ENCODE measurements around the gene GSC2. TPM values are rescaled to one million over a fixed set of nuclear protein-coding genes. Genes with fewer than 3 reads are reported as not detected.

The GSC2 gene
- total and polyA plus RNA-seq, 2 of the 4 experiments (the other 2 are of a cell fraction), result not detected

DNA sequence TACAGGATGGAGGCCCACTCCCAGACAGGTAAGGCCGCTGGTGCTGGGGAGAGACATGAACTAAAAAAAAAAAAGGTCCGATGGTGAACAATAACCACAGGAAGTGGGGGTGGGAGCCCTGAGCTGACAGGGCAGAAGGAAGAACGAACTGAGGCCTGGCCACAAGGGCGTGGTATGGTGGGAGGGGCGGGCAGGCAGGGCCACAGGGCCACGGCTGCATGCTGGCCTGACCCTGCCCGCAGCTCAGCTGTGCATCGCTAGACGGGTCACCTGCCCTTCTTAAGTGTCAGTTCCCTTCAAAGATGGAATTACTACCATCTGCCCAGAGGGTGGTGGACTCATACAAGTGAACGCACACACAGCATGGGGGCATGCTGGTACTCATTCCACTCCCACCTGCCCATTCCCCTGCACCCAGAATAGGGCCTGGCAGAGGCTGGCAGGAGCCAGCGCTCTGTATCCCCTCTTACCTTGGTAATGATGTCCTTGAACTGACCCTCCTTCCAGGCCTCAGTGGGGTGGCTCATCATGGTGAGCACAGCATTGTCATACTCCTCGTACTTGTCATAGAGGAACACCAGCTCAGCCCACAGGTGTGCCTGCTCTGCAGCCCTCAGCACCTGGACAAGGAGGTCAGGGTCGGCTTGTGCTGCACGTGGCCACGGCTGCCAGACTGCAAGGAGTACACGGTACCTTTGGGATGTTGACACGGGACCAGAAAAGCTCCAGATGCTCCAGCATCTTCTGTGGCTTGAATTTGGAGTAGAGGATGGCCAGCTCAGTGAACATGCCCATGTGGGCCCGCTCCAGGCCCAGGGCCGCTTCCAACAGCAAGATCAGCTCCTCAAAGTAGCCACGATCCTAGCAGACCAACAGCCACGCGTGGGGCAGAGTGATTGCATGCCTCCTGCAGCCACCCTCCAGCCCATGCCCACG lies 46.0 kb upstream of the GSC2 start:
- Histone ChIP-seq H3K18ac (ENCODE audit: low read depth, low read length) (no peak overlapping the region), H3K27me3 (ENCODE audit: control insufficient read depth, insufficient read depth, low read length) (no peaks in the 10 kb centered on the region), H4K5ac (ENCODE audit: low read depth, low read length) (no peak overlapping the region), H3K23ac (ENCODE audit: low read depth, low read length) (no peak overlapping the region), H2BK15ac (ENCODE audit: low read depth, low read length) (no peak overlapping the region), H2AK9ac (replicated peaks; ENCODE audit: low read depth, low read length, poor library complexity) (peak overlapping the region; percentile 5), H3K4me1 (ENCODE audit: control insufficient read depth, insufficient read depth, low read length) (no peaks in the 10 kb centered on the region), H2BK5ac (ENCODE audit: low read depth, low read length, poor library complexity, severe bottlenecking) (no peak overlapping the region), H3K4me3 (ENCODE audit: insufficient read depth, low read depth, low read length) (no peak overlapping the region), H3K4ac (ENCODE audit: low read depth, low read length) (no peak overlapping the region), H3K9ac (ENCODE audit: low read depth, low read length) (no peak overlapping the region), H3K79me1 (ENCODE audit: low read depth in 1 of 2, low read length in 2 of 2) (no peaks in the 10 kb centered on the region), H3K27ac (ENCODE audit: insufficient read depth, low read length) (no peak overlapping the region), H3K9me1 (ENCODE audit: insufficient read depth, low read length) (peaks cover 11% of the 10 kb centered on the region), H2BK120ac (ENCODE audit: low read depth, low read length) (no peak overlapping the region), H3K4me2 (ENCODE audit: low read depth, low read length) (no peak overlapping the region), H3K36me3 (ENCODE audit: control insufficient read depth, insufficient read depth, low read length) (peaks cover 12% of the 10 kb centered on the region; the same call in 1 of the 2 replicates), H3K14ac (replicated peaks; ENCODE audit: low read depth, low read length) (no peak overlapping the region), H3K56ac (ENCODE audit: extremely low read depth, insufficient read depth, low read length) (no peak overlapping the region), H4K8ac (ENCODE audit: low read depth in 2 of 2, low read length in 2 of 2) (no peak overlapping the region), H2BK20ac (ENCODE audit: low read depth, low read length) (no peak overlapping the region), H4K91ac (ENCODE audit: insufficient read depth, low read depth, low read length) (no peak overlapping the region), H4K20me1 (ENCODE audit: insufficient read depth, low read length) (no peaks in the 10 kb centered on the region), H2AK5ac (ENCODE audit: low read depth, low read length) (no peak overlapping the region), H2AFZ (replicated peaks; ENCODE audit: low read length, poor library complexity) (no peak overlapping the region), H3K9me3 (ENCODE audit: control insufficient read depth, insufficient read depth, low read length) (no peaks in the 10 kb centered on the region)
- TF ChIP-seq MXI1 (IDR thresholded peaks at IDR 0.05; ENCODE audit: borderline replicate concordance, low read depth, low read length) (no peak), POLR2A (IDR thresholded peaks at IDR 0.05; ENCODE audit: low read depth, low read length) (no peak), RFX5 (IDR thresholded peaks at IDR 0.05; ENCODE audit: low read depth, low read length) (no peak), CHD1 (IDR thresholded peaks at IDR 0.05; ENCODE audit: low read depth, low read length) (no peak), MAZ (IDR thresholded peaks at IDR 0.05; ENCODE audit: borderline replicate concordance, low read depth, low read length) (no peak), RAD21 (IDR thresholded peaks at IDR 0.05; ENCODE audit: low read length) (no peak), RCOR1 (IDR thresholded peaks at IDR 0.05; ENCODE audit: insufficient replicate concordance, low read length) (no peak), MAFK (IDR thresholded peaks at IDR 0.05; ENCODE audit: low read depth, low read length) (no peak), SMC3 (IDR thresholded peaks at IDR 0.05; ENCODE audit: low read depth, low read length) (no peak)
- TF ChIP-seq, protein P1, sequence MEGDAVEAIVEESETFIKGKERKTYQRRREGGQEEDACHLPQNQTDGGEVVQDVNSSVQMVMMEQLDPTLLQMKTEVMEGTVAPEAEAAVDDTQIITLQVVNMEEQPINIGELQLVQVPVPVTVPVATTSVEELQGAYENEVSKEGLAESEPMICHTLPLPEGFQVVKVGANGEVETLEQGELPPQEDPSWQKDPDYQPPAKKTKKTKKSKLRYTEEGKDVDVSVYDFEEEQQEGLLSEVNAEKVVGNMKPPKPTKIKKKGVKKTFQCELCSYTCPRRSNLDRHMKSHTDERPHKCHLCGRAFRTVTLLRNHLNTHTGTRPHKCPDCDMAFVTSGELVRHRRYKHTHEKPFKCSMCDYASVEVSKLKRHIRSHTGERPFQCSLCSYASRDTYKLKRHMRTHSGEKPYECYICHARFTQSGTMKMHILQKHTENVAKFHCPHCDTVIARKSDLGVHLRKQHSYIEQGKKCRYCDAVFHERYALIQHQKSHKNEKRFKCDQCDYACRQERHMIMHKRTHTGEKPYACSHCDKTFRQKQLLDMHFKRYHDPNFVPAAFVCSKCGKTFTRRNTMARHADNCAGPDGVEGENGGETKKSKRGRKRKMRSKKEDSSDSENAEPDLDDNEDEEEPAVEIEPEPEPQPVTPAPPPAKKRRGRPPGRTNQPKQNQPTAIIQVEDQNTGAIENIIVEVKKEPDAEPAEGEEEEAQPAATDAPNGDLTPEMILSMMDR (conservative IDR thresholded peaks at IDR 0.05; ENCODE audit: low read depth, low read length), result no peak
- TF ChIP-seq, protein P2, sequence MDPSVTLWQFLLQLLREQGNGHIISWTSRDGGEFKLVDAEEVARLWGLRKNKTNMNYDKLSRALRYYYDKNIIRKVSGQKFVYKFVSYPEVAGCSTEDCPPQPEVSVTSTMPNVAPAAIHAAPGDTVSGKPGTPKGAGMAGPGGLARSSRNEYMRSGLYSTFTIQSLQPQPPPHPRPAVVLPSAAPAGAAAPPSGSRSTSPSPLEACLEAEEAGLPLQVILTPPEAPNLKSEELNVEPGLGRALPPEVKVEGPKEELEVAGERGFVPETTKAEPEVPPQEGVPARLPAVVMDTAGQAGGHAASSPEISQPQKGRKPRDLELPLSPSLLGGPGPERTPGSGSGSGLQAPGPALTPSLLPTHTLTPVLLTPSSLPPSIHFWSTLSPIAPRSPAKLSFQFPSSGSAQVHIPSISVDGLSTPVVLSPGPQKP (IDR thresholded peaks at IDR 0.05; ENCODE audit: borderline replicate concordance, low read depth, low read length), result no peak
- 85% methylated on average over 12 of the region's 23 CpGs; no CpG with 5 or more reads in 1 of the 2 experiments for WGBS, 2 experiments (ENCODE audit: extremely low coverage in 2 of 2, insufficient read length in 1 of 2)
- DNase-seq (no peak), ATAC-seq (ENCODE audit: low read depth) (no peak)
- dilution Hi-C loops (cut with HindIII; ENCODE audit: low sequenced_read_pairs, unreplicated experiment) (no loop called here), in situ Hi-C loops (cut with MboI; ENCODE audit: low sequenced_read_pairs) (no loop called here), intact Hi-C loops (cut with micrococcal nuclease) (no loop called here)
- ChIA-PET CTCF (no interaction called here), POLR2A (ENCODE audit: unreplicated experiment) (no interaction called here)
- BruUV-seq (replicated peaks), result no TSS peak

All from IMR-90 (cell line).